Natural killer cell (primary cell): Measurements from ENCODE around the gene IPO13. TPM values are rescaled to one million over a fixed set of nuclear protein-coding genes. Genes with fewer than 3 reads are reported as not detected.

Source experiments
- ATAC-seq, 3 donors: fragments of 150-1000 bp in 2 of 3; fragments of 200-7000 bp in 1 of 3; cut with Tn5 transposase; 1 replicate in 1 of 3; 2 replicates in 2 of 3; pipeline ENCODE4 v1.10.0; 2021; ENCODE audit warnings: mild to moderate bottlenecking in 2 of 3, moderate library complexity in 2 of 3
- DNase-seq, 2 donors: peaks; one replicate each; pipeline versions ENCODE4 v3.0.0 to v3.0.0-alpha.2; 2013 to 2021; ENCODE audit warnings: mixed read lengths in 1 of 2
- H3K27ac ChIP-seq: one replicate; pipeline ENCODE4 v1.5.1; 2013; ENCODE audit warnings: mild to moderate bottlenecking, low read length
- H3K27me3 ChIP-seq: one replicate; pipeline ENCODE4 v1.6.1; 2013; ENCODE audit warnings: low read length; ENCODE audit not compliant: control insufficient read depth, insufficient read depth
- H3K36me3 ChIP-seq: one replicate; pipeline ENCODE4 v1.6.1; 2013; ENCODE audit warnings: low read length; ENCODE audit not compliant: control insufficient read depth, insufficient read depth
- H3K4me1 ChIP-seq: one replicate; pipeline ENCODE4 v1.6.1; 2013; ENCODE audit warnings: low read length; ENCODE audit not compliant: control insufficient read depth, insufficient read depth
- H3K4me3 ChIP-seq: one replicate; pipeline ENCODE4 v1.5.1; 2013; ENCODE audit warnings: low read length
- H3K9me3 ChIP-seq: one replicate; pipeline ENCODE4 v1.6.1; 2013; ENCODE audit warnings: low read length; ENCODE audit not compliant: control insufficient read depth, insufficient read depth
- H3K27ac Mint-ChIP-seq, 2 donors: one replicate each; pipeline ENCODE4 v1.8.0; 2022; ENCODE audit warnings: mild to moderate bottlenecking in 2 of 2, mixed read lengths in 2 of 2, moderate library complexity in 1 of 2
- H3K27me3 Mint-ChIP-seq, 2 donors: one replicate each; pipeline ENCODE4 v1.8.0; 2022; ENCODE audit warnings: low read depth in 2 of 2, mixed read lengths in 2 of 2
- H3K36me3 Mint-ChIP-seq: one replicate; pipeline ENCODE4 v1.8.0; 2022; ENCODE audit warnings: mixed read lengths
- H3K4me1 Mint-ChIP-seq, 2 donors: one replicate each; pipeline ENCODE4 v1.8.0; 2022; ENCODE audit warnings: mixed read lengths in 2 of 2
- H3K4me3 Mint-ChIP-seq: one replicate; pipeline ENCODE4 v1.8.0; 2022; ENCODE audit warnings: mild to moderate bottlenecking, moderate library complexity, mixed read lengths
- H3K9me3 Mint-ChIP-seq, 2 donors: one replicate each; pipeline ENCODE4 v1.8.0; 2022; ENCODE audit warnings: mixed read lengths in 2 of 2
- WGBS: methylation state at CpG from one replicate; pipeline ENCODE4 v1.1.7; 2013; ENCODE audit warnings: missing lambda C conversion rate; ENCODE audit not compliant: insufficient coverage; 5-methylcytosine and 5-hydroxymethylcytosine counted together
- intact Hi-C: fragments of 100-400 bp; cut with micrococcal nuclease; formaldehyde crosslinking; loops from one replicate; pipeline ENCODE4 v1.14.2; 2022
- total RNA-seq, 4 donors: library from RNA; stranded (reverse); fragments of 120-200 nt in 1 of 4; gene quantifications; one replicate each; pipeline versions ENCODE4 v1.2.3 to v1.2.4, GENCODE V29; 2013 to 2022
- TF ChIP-seq, protein P1 (sequence below): fragments of 200-600 bp; IDR thresholded peaks from one replicate; pipeline ENCODE4 v1.8.0; 2022; ENCODE audit warnings: antibody characterized with exemption

The IPO13 gene
- total RNA-seq, 3 donors from 2014 or later (not counting 1 experiment from before 2014, with no cell fraction given): 18.1 to 22.7 (median 18.4) TPM

DNA sequence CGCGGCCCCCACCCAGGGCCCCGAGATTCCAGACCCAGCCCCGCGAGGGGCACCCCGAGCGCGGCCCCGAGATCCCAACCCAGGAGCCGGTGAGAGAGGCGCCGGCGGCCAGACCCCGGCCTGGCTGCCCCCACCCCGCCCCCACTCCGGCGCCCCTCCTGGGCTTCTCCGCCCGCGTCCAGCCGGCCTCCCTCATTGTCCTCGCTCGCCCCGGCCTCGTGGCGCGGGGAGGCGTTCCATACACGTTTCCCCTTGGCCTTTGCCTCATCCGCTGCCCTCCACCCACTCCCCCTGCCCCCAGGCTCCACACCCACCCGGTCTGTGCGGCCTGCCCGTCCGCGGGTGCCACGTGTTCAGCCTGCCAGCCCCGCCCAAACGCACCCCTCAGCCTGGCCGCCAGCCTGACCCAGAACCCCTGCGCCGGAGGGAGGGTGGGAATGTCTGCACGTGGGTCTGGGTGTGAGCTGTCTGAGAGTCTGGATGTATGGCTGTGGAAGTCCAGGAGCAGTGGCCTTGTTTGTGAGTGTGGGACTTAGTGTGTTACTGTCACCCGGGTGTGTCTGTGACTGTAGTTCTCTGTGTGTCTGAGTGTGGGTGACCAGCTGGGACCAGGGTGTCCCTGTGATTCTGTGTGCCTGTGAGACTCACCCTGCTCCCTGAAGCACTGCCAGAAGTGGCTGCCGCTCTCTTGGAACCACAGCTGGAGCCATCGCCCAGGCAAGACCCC lies 32.9 kb downstream of the IPO13 start:
- Histone ChIP-seq H3K9me3 (no peaks in the 10 kb centered on the region), H3K4me1 (peaks cover 40% of the 10 kb centered on the region), H3K4me3 (peak overlapping the region; percentile 15), H3K27me3 (no peaks in the 10 kb centered on the region), H3K36me3 (peaks cover 18% of the 10 kb centered on the region), H3K27ac (no peak overlapping the region)
- intact Hi-C loops: no loop called here
- peak overlapping the region; percentile 90 for H3K4me3 Mint-ChIP-seq
- peak overlapping the region in 1 of 2 donors; percentile 60 for H3K27ac Mint-ChIP-seq
- no peaks in the 10 kb centered on the region for H3K9me3 Mint-ChIP-seq
- H3K4me1 Mint-ChIP-seq: peaks cover 26 to 60% of the 10 kb centered on the region in 2 donors
- H3K27me3 Mint-ChIP-seq: no peaks in the 10 kb centered on the region
- 6% methylated on average over 45 of the region's 45 CpGs for WGBS
- TF ChIP-seq, protein P1, sequence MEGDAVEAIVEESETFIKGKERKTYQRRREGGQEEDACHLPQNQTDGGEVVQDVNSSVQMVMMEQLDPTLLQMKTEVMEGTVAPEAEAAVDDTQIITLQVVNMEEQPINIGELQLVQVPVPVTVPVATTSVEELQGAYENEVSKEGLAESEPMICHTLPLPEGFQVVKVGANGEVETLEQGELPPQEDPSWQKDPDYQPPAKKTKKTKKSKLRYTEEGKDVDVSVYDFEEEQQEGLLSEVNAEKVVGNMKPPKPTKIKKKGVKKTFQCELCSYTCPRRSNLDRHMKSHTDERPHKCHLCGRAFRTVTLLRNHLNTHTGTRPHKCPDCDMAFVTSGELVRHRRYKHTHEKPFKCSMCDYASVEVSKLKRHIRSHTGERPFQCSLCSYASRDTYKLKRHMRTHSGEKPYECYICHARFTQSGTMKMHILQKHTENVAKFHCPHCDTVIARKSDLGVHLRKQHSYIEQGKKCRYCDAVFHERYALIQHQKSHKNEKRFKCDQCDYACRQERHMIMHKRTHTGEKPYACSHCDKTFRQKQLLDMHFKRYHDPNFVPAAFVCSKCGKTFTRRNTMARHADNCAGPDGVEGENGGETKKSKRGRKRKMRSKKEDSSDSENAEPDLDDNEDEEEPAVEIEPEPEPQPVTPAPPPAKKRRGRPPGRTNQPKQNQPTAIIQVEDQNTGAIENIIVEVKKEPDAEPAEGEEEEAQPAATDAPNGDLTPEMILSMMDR: no peak
- peaks cover 9% of the 10 kb centered on the region for H3K36me3 Mint-ChIP-seq
- ATAC-seq (peak in 1 of 3 donors; percentile 13), DNase-seq (peak in 1 of 2 donors; percentile 28)

- Mint-ChIP-seq H3K27ac (peak overlapping the region in 1 of 2 donors; percentile 60), H3K4me1 (peaks cover 26 to 56% of the 10 kb centered on the region in 2 donors), H3K4me3 (peak overlapping the region; percentile 90), H3K9me3 (no peaks in the 10 kb centered on the region), H3K27me3 (no peaks in the 10 kb centered on the region), H3K36me3 (peaks cover 9% of the 10 kb centered on the region)
- Histone ChIP-seq H3K4me3 (no peak overlapping the region), H3K27me3 (no peaks in the 10 kb centered on the region), H3K36me3 (peaks cover 18% of the 10 kb centered on the region), H3K27ac (no peak overlapping the region), H3K4me1 (peaks cover 36% of the 10 kb centered on the region), H3K9me3 (no peaks in the 10 kb centered on the region)
- intact Hi-C loops: no loop called here
- TF ChIP-seq, protein P1: no peak
- no peak for DNase-seq
- ATAC-seq: no peak
- 89% methylated on average over 12 of the region's 13 CpGs for WGBS
Observed at GRCh38 chr1:43980255-43981134, 33.7 kb downstream of the IPO13 start.

DNA sequence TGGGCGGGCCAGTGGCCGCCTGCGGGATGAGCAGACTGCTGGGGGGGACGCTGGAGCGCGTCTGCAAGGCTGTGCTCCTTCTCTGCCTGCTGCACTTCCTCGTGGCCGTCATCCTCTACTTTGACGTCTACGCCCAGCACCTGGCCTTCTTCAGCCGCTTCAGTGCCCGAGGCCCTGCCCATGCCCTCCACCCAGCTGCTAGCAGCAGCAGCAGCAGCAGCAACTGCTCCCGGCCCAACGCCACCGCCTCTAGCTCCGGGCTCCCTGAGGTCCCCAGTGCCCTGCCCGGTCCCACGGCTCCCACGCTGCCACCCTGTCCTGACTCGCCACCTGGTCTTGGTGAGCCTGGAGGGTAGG lies 34.4 kb downstream of the IPO13 start:
- 86% methylated on average over 20 of the region's 20 CpGs for WGBS
- no peak overlapping the region for H3K27ac Mint-ChIP-seq
- peaks cover 29% of the 10 kb centered on the region for H3K4me1 ChIP-seq
- H3K27ac ChIP-seq: no peak overlapping the region
- no peaks in the 10 kb centered on the region for H3K9me3 Mint-ChIP-seq
- TF ChIP-seq, protein P1: no peak
- H3K4me1 Mint-ChIP-seq: peaks cover 23 to 49% of the 10 kb centered on the region in 2 donors
- DNase-seq: no peak
- H3K4me3 Mint-ChIP-seq: no peak overlapping the region
- peaks cover 9% of the 10 kb centered on the region for H3K36me3 Mint-ChIP-seq
- no peak for ATAC-seq
- no peaks in the 10 kb centered on the region for H3K9me3 ChIP-seq
- intact Hi-C loops: no loop called here
- H3K36me3 ChIP-seq: peaks cover 18% of the 10 kb centered on the region
- no peak overlapping the region for H3K4me3 ChIP-seq
- no peaks in the 10 kb centered on the region for H3K27me3 Mint-ChIP-seq
- H3K27me3 ChIP-seq: no peaks in the 10 kb centered on the region
